HG03097 (cell line): Measurements from ENCODE around the gene CFAP298.
"Not testable (repeated sequence)": the region's sequence is repeated elsewhere in the genome, so short reads cannot be mapped to it uniquely, and the experiment has no call there.

Experiments used
- ATAC-seq: cut with Tn5 transposase; IDR thresholded peaks from one replicate; pipeline ENCODE4 v1.9.1; 2021; ENCODE audit not compliant: unreplicated experiment, low FRiP score

The CFAP298 gene, protein sequence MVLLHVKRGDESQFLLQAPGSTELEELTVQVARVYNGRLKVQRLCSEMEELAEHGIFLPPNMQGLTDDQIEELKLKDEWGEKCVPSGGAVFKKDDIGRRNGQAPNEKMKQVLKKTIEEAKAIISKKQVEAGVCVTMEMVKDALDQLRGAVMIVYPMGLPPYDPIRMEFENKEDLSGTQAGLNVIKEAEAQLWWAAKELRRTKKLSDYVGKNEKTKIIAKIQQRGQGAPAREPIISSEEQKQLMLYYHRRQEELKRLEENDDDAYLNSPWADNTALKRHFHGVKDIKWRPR

GRCh38 chr21:32612075-32612998 lies at the start of gene CFAP298:
CFAP298 (minus strand) TSS chr21:32612377; CDS start chr21:32612243, 134 bp downstream.
- ATAC-seq = peak; percentile 96

- not testable (repeated sequence) for ATAC-seq
These were observed 49.0 kb upstream of the CFAP298 start for GRCh38 chr21:32661026-32661782.

DNA sequence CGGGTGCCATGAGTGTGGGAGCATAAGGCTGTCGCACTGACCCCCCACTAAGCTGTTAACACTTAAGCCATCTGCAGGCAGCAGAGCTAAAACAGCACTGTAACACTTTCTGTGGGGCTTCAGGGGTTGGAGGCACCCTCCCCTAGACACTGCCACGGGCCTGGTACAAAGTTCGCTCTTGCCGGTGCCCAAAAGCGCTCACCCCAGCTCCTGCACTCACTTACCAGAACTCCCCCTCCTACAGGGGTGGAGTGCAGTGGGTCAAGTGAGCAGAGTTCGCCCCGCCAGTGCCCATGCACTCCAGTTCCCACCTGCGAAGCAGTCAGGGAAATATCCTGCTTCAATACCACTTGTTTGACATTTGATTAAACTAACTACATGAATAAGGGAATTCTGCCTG lies 46.3 kb upstream of the CFAP298 start:
- ATAC-seq = no peak

DNA sequence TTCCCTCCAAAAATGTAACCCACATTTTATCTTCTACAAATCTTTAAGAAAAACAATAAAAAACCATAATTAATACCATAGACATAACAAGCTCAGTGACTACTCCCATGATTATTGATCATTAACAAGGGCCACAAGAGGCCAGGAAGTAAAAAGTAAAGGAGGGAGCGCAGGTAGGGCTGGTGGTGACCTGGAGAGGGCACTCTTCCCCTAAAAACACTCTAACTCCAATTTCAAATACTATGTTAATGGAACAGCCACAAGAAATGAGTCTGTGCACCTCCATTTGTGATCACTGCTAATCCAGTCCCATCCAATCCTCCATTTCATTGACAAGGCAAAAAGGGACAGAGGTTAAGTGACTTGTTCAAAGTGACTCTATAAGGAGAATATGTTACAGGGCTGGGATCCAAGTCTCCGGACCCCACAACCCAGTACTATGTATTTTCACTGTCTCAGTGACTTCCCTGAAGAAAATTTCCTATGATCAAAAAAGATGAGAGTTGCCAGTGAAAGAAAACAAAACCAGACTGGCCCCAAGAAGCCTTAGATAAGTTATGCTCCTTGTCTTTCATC lies 41.2 kb upstream of the CFAP298 start:
- no peak for ATAC-seq

- no peak for ATAC-seq
These were observed 36.0 kb upstream of the CFAP298 start for GRCh38 chr21:32648165-32648564.

- ATAC-seq = no peak
These were observed 33.3 kb upstream of the CFAP298 start for GRCh38 chr21:32645261-32646182.

DNA sequence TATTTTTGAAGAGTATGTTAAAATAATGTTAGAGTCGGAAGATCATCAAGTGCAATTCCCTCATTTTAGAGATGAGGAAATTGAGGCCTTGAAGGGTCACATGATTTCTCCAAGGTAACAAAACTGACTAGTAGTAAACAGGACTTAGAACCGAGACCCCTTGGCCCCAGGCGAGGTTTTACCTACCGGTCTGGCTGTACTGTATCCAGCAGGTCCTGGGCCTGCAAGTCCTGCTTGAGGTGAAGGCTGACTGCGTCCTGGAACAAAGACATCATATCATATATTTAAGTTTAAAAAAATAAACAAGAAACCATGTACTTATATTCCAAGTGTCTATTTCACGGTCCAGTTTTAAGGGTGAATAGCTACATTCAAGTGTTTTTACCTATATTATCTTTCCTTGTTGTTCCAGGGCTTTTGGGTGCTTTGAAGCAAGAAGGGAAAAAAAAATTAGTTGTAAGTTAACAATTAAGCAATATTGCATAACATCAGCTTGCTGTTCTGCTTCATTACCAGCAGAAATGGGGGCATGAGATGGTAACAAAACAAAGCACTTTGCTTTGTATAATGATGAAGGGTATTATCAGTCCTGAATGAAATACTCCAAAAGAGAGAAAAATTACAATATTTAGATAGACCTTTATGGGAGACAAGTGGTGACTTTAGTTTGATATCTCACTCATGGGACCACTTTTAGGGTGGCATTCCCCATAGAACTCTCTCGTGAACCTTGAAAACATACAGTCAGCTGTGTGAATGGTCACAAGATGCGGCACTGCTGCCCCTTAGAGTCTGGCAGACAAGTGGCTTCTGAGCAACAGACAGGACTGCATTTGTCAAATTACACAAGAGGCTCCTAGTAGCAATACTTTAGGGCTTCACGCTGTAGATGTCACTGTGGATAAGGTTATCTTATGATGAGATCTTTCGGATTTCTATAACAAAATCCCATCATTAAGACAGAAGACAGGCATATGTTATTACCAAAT lies 29.8 kb upstream of the CFAP298 start:
- no peak for ATAC-seq

- no peak for ATAC-seq
These were observed 14.5 kb upstream of the CFAP298 start for GRCh38 chr21:32626621-32627196.

DNA sequence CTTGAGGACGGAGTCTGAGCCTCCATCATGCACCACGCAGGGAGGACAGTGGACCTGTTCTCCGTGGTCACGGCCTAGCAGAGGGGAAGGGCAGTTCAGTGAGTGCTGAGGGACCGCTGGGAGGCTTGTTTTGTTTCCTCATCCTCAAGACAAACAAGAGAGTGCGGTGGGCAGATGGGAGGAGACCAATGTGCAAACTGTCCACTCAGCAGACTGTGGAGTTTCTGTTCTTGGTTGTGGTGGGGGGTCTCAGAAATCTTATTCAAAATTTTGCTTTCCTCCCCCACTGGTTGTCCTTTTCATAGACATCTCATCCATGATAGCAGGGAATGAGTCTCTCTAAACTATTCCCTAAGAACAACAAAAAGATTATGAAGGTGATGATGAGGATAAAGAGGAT lies 6.0 kb upstream of the CFAP298 start:
- not testable (repeated sequence) for ATAC-seq

DNA sequence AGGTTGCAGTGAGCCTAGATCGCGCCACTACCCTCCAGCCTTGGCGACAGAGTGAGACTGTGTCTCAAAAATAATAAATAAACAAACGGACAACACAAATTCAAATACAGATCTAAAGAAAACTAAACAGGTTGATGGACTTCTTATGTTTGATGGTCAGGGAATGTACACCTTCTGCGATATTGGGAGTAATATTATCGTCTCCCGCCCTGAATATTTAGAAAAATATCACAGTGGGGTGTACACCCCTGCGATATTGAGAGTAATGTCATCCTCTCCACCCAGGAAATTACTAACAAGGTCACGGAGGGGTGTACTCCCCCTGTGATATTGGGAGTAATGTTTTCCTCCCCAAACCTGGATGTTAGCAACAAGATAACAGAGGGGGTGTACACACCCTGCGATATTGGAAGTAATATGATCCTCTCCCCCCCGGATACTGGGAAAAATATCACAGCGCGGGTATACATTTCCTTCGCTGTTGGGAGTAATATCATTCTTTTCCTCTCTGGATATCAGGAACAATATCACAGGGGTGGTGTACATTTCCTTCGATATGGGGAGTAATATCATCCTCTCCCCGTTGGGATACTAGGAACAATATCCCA lies 1.4 kb upstream of the CFAP298 start:
- ATAC-seq = no peak

DNA sequence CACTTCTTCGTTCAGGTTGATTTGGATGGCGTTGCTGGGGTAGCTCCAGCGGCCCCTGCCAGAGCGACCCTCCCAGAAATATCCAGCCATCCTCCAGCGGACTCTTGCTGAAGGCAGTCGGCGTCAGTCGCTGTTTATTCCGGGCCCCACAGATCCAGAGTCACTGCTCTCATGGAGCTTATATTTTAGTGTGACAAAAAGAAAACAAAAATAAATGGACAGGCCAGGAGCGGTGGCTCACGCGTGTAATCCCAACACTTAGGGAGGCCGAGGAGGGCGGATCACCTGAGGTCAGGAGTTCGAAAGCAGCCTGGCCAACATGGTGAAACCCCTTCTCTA lies 791 bp upstream of the CFAP298 start:
- no peak for ATAC-seq

DNA sequence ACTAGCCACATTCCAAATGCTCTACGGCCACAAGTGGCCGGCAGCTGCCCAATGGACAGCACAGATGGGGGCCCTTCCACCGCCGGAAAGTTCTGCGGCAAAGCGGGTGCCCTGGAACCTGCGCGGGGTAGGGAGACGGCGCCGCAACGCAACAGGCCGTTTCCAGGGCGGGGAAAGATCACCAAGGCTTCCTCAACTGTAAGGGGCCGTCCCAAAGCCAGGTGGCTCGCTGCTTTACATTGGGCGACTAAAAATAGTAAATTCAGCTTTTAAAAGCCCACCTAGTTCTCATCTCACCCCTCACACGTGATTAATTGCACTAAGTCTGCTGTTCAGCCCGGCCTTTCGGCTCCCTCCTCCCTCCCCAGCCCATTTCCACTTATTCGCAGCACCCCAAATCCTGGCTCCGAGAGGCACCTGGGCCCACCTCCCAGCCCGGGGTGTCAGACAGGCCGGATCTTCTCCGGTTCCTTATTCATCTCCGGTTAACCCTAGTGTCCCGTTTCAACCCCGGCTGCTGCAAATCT lies 643 bp downstream of the CFAP298 start:
- peak; percentile 6 for ATAC-seq

- ATAC-seq = not testable (repeated sequence)
These were observed 1.2 kb downstream of the CFAP298 start for GRCh38 chr21:32610940-32611339.

DNA sequence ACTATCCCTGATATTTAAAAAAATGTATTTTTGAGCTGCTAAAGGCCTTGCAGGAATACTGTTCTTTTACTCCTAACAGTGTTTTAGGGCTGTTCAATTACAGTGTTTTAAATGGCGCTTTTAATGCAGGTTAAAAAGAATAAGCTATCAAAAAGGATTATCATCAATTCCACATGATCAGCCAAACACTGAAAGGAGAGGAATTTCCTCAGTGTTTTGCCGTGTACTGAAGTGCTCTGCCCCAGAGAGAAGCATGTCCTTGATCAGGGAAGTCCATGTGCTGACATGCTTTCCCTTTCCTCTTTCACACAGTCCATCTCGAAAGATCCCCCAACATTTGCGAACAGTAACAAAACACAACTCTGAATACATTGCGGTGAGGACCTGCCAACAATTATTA lies 3.3 kb downstream of the CFAP298 start:
- no peak for ATAC-seq

- no peak for ATAC-seq
These were observed 6.7 kb downstream of the CFAP298 start for GRCh38 chr21:32605469-32605868.

GRCh38 chr21:32604464-32604863 lies 7.7 kb downstream of the CFAP298 start:
- no peak for ATAC-seq

GRCh38 chr21:32603131-32603530 lies 9.0 kb downstream of the CFAP298 start:
- ATAC-seq = no peak

GRCh38 chr21:32602099-32602498 lies 10.1 kb downstream of the CFAP298 start:
- no peak for ATAC-seq
